GM19372 (cell line): ENCODE data around the gene NEURL1.

Experiments
- ATAC-seq: cut with Tn5 transposase; IDR thresholded peaks from one replicate; pipeline ENCODE4 v1.9.1; 2021; ENCODE audit warnings: mild to moderate bottlenecking, low read depth, moderate library complexity; ENCODE audit not compliant: unreplicated experiment

Gene NEURL1

DNA sequence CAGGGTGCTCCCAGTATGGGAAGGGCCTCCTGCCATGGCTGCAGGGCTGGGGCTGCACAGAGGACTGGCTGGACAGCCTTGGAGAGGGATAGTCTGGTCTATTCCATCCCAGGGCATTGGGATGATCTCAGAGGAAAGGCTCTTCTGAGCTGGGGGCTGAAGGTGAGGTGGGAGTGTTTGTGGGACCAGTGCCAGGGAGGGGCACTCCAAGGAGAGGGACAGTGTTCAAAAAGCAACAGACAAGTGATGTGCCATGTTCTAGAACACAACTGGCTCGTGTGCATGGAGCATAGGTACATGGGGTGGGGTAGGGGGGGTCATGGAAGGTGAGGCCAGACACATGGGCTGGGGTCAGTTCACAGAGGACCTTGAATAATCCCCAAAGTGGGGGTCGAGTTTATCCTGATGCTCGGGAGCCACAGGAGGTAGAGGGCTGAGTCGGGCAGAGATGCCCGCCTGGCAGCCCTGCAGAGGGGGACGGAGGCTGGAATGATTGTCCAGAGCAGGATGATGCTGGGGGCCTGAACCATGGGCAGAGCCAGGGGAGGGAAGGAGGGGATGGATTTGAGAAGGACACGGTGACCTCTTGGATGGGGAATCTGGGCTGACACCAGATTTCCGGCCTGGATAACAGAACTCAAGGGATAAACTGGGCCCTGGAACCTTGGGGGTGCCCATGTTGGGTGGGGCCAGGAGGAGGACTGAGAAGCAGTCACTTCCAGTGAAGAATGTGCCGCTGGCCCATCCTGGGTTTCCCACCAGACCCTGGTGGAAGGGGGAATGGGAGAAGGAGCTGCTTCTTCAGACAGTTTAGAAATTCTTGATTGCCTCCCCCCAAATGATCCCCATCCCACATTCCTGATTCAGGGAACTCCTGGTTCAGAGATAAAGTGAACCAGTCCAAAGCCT, 50.4 kb downstream of the NEURL1 start:
- no peak for ATAC-seq

DNA sequence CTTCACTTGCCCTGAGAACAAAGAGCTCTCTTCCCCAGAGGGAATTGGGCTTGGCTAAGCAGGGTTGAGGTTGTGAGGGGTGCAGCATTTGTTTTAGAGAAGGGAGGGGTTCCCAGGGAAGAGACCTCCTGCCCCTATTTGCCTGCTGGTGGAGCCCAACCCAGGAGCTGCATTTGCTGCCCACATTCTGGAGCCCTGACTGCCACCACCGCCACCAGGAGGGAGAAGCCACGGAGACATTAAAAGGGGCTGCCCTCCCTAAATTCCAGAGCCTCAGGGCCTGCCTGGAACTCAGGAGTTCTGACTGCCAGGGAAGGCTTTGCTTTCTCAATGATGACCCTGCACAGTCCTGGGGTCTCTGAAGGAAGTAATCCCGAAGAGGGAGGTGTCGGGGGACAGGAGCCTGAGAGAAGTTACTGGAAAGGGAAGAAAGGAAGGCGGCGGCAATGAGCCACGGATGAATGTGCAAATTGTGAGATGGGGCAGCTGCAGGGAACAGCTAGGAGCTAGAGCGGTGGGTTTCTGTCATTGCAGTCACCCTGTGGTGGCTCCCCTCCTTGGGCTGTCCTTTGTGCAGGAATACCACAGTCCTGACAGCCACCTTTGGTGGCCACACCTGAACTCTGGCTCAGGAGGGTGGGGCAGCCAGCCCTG, 51.3 kb downstream of the NEURL1 start:
- no peak for ATAC-seq

DNA sequence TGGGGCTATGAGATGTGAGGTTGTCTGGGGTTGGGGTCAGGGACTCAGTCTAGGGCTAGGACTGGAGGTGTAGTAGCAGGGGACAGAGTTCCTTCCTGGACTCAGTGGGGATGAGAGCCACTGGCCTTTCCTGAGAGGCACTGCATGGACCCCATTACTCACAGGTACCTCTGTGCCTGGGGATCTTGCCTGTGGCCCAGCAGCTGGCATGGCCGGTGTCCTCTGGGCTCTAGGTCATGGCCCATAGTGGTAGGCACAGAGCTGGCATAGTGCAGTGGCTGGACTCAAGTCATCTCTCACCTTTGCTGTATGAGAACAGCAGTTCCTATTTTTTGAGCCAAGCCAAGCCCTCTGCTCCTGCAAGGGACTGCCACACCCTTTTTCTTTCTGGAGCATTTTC, 51.9 kb downstream of the NEURL1 start:
- ATAC-seq: no peak

DNA sequence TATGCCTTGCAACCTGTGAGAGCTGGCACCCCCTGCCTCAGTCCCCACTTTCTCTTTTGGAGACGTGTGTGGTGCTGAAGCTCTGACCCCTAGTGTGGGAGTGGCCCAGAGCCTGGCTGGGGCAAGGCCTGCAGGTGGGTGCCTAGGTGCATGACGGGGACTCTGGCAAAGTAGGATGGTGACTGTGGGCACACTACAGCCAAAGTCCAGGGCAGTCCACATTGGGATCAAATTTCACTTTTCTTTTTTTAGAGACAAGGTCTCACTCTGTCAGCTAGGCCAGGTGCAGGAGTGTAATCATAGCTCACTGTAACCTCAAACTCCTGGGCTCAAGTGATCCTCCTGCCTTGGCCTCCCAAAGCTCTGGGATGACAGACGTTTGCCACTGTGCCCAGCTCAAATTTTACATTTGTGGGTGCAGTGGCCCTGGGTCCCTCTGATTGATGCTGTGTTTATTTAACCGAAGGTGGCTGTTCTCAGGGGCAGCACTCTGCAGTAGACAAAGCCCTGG, 52.3 kb downstream of the NEURL1 start:
- no peak for ATAC-seq

DNA sequence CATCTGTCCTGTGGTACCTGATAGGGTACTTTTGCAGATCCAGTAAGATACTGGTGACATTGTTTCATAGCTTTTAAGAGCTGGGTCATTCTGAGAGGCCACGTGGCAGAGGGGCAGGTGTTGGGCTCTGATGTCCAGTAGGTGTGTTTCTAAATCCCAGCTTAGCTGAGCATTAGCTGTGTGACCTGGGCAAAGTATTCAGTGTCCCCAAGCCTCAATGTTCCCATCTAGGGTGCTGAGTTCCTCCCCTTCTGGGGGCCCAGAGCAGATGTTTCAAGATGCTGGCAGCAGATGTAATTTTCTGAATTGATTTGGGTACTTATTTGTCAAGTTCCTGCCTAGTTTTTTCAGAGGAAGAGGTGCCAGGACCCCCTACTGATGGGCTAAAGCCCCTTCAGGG, 52.9 kb downstream of the NEURL1 start:
- no peak for ATAC-seq

DNA sequence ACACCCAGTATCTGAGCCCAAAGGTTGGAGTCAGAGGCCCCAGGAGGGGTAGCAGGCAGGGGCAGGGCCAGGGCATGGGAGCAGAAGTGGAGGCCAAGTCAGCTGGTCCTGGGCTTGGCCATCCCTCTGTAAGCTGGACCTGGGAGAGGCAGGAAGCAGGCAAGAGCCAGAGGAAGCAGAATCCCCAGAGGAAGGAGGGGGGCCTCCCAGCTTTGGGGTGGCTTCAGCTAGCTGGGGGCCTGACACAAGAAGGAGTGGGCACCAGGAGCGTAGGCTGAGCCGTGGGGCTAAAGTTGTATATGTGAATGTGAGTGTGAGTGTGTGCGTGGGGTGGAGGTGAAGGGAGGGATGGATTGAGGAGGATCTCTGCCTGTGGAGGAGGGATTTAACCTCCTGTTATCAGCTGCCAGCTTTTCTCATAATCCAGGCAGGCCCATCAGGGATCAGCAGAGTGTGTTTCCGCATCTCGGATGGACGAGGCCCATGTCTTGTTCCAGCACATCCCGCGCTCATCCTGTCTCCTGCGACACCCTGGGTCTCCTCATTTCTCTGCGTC, 54.0 kb downstream of the NEURL1 start:
- no peak for ATAC-seq

DNA sequence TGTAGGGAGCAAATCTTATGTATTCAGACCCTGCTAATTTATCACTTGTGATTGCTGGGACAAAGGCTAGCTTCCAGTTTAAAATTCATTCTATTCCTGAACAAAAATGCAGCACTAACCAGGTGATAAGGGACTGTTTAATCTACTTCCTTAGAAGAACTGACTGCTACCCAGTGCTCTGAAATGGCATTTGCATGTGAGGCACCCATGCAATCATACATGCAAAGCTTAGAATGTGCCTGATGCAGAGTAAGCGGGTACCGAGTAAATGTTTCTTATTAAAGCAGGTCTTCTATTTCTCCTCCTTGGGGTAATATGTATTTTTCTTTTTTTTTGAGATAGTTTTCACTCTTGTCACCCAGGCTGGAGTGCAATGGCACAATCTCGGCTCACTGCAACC, 54.5 kb downstream of the NEURL1 start:
- no peak for ATAC-seq

DNA sequence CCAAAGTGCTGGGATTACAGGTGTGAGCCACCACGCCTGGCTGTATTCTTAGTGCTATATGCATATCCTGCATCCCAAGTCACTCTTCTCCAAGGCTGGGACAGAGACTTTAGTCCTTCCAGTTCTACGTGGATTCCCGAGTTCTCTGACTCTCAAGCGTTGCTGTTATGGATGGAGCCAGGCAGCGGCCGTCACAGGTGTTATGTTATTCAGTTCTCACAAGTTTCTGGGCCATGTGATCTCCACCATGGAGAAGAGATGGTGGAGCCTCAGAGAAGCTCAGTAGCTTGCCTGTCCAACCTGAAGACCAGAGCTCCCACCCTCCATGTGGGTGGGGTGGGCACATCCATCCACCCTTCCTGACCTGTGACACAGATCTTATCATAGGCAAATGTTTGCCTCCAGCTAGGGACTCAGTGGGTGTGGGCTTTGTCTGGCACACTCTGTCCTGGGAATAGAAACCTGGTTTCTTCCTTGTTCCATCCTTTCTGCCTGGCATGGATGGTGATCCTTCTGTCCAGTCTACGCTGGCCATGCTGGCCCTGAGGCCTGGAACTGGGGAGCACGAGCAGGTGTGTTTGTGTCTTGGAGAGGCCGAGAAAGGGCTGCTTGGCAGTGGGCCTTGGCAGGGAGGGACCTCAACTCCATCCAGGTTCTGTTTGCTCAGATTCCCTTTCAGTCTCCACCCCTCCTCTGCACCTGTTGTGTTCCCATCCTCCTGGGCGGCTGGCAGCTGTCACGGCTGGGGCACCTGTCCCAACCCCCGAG, 55.3 kb downstream of the NEURL1 start:
- ATAC-seq: no peak

DNA sequence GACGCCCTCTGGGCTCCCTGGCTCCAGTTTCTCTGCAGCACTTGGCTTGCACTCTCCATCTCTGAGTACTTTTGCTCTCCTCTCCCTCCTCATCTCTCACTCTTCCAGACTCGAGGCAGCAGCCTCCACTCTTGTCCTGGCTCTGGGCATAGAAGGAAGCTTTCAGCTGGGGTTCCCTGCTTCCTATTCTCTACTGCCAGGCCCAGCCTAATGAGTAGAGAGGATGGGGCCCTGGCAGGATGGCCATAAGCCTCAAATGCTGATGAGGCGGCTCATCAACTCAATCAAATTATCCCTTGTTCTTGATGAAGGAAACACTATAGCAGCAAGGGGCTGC, 55.8 kb downstream of the NEURL1 start:
- ATAC-seq: no peak

DNA sequence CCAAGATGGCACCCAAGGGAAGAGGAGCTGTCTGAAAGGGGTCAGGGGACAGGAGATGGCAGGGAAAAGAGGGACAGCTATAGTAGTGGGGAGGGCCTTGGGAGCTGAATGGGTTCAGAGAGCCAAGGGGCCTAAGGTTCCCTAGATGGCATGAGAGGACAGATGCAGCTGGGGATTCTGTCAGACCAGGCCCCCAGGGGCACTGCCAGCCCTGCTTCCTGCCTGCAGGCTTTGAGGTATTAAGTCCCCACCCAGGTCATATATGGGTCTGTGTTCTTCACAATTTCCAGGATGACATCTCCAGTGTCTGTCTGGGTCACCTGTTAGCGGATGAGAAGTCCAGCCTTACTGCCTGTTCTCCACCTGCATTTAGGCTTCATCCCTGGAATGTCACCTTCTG, 56.7 kb downstream of the NEURL1 start:
- ATAC-seq: no peak

DNA sequence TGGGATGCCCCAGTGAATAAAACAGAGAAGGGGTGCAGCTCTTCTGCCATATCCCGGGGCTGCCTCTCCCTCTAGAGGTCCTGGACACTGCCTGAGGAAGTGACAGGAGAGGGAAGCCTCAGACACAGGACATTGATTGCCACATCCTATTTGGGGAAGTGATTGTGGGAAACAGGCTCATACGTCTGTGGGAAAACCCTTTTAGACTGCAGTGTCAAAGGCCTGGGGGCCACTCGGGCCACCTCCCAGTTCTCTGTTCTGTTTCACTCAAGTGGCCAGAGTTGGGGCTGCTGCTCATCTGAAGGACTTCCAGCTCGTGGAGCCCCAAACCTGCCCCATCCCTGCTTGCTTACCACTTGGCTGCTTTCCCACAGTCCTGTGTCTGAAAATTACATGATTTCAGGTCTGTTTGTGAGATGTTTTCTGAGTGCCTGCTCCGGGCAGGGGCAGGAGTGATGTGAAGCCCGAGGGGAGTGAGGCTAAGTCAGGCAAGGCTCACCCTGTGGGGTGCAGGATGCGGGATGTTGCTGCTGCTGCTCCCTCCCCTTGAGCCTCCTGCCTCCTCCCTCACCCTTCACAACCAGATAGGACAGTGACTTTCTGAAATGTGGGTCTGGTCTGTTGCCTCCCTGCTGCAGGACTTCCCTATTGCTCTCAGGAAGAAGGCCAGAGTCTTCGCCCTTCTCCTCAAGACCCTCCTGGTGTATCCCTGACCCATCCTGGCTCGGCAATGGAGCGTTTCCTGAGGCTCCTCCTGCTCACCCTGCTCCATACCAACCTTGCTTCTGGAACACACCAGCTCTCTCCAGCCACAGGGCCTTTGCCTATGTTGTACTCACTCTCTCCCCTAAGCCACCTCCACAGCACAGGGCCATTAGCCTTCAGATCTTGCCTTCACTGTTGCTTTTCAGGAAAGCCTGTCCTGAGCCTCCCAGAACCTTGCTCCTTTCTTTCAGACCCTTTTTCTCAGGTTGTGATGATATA, 58.4 kb downstream of the NEURL1 start:
- no peak for ATAC-seq

DNA sequence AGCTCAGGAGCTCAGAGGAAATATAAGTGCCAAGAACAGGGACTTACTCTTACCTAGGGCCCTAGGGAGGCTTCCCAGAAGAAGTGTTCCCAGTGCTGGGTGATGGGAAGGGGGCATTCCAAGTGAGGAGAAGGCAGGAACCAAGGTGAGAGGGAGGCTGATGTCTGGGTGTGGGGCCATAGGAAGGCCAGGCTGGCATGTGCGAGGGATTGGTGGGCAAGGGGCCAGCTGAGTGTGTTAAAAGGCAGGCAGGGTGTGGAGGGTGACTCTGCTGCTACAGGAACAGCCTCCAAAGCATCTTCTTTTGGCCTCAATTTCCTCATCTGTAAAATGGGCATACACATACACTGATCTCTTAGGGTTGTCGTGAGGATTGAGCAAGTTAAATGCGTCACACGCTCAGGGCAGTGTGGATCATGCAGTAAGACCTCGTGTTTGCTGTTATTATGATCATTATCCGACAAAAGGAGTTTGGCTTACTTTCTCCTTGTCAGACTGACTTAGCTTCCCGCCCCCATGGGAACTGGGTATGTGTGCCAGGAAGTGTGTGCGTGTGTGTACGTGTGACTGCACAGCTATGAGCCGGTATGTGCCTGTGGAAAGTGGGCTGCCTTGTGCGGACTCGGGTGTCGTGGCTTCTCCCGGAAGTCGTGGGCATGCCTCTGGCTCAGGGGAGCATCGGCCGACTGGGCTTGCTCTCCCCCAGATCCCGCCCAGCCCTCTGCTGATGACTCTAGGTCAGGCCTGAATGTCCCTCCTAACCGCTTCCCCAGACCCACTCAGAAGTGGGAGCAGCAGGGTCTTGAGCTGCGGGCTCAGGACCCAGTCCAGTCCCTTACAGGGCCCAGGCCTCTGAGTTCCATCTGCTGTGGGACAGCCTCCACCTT, 59.6 kb downstream of the NEURL1 start:
- no peak for ATAC-seq

DNA sequence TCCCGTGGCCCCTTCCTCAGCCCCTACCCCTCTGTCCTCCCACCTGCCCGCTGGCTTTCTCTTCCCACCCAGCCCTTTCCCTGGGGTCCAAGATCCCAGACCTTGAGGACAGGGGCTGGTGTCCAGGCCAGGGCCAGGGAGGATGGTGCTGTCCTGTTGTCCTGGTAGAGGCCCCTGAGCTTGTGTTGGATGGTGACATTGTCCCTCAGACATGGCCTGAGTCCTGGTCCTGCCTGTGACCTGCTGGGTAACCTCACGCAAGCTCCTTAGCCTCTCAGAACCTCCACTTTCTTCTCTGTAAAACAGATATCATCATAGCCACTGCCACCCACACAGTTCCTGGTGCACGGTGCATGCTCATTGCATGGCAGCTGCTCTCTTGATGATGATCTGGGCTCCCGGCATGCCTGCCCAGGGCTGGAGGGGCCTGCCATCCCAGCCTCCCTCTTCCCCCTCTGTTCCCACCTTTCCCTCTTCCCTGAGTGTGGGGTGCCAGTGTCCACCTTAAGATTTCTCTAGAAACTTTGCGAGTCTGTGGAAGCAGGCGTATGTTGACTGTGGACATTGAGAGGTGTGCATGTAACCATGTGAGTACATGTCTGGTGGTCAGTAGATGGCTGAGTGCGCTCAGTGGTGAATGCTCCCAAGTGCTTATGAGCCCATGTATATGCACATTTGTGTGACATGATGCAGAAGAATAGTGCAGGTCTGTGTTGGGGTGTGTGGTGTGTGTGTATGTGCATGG, 60.4 kb downstream of the NEURL1 start:
- ATAC-seq: no peak

DNA sequence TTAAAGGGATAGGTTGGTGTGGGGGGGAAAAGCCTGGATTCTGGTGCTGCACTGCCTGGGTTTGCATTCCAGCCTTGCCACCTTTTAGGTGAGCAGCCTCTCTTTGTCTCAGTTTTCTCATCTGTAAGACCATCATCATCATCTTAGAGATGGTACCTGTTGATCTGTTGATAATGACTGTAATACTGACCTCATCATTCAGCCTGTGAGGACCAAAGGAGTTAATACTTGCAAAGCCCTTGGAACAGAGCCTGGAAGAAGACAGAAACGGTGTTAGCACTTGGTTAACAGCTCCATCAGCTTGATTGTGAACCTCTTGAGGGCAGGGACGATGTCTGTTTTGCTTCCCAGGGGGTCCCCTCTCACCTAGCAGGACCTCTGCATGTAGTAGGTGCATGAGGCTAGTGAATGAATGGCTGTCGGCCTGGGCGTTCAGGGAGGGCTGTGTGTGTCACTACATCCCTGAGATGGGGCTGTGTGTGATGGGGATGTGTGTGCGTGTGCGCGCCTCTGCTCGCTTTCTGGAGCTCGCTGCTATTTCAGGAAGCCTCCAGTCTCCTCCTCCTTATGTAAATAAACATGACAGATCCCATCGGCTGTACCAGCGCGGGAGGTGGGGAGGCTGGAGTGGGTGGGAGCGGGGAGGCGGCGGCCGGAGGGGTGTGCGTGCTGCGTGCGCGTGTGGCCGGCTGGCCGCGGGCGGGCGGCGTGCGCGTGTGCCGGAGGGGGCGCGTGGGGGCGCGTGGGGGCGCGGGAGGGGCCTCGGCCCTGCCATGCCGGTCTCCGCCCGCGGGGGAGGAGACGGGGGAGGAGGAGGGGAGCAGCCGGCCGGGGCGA, 61.2 kb downstream of the NEURL1 start:
- no peak for ATAC-seq

DNA sequence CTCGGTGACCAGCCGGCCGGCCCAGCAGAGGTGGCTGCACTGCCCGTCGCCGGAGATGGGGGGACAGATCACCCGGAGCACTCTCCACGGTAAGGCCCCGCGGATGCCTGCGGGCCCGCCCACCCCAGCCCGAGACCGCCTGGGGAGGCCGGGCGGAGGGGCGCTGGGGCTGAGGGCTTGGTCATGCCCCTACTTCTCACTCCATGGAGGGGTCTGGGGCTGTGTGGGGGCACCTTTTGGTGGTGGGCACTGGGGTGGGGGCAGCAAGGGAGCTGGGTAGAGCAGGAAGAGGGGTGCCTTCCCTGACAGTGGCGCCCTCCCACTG, 61.8 kb downstream of the NEURL1 start:
- no peak for ATAC-seq

DNA sequence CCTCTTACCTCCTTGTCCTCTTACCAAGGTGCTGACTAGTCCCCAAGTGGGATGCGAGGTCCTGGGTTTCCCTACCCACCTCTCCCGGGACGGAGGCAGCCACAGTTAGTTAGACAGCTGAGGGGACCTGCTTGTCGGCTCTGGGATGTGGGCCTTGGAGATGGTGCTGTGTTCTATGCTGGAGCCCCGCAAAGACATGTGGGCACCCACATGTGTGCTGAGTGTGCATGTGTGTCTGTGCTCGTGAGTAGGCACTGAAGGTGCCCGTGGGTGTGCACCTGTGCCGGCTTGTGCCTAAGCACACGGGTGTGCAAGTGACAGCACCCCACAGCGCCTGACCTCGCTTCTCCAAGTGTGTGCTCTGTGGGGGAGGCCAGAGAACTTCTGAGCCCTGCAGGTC, 62.2 kb downstream of the NEURL1 start:
- no peak for ATAC-seq

DNA sequence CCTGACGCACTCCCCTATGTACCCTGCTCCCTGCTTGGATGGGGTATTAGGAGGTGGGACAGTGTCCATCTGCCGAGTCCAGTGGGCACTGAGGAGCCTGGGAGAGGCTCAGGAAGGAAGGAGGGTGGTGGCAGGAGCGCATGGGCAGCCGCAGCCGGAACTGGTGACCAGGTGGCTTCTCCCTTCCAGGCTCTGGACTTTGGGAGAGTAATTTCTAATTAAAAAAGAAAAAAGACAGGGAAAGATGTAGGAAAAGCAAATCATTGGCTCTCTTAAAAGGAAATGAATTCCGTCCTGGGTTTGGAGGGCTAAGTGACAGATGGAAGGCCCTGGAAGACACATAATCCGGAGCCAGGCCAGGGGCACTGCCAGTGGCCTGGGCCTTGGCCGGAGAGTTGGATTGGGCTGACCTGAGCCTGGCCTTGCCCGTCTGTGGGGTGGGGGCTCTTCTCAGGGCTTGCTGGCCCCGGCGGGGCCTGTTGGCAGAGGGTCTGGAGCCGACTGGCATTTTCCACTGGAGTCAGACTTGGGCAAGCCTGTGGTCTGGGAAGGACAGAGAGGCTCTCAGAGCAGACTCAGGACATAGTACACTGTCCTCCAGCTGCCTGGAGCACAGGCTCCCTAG, 63.0 kb downstream of the NEURL1 start:
- no peak for ATAC-seq
